Measurements from ENCODE around the gene NMRK2. TPM values are rescaled to one million over a fixed set of nuclear protein-coding genes. Genes with fewer than 3 reads are reported as not detected.

NMRK2 gene
- polyA plus RNA-seq, 1 of the 3 experiments (the other 2 are of a cell fraction), result not detected

DNA sequence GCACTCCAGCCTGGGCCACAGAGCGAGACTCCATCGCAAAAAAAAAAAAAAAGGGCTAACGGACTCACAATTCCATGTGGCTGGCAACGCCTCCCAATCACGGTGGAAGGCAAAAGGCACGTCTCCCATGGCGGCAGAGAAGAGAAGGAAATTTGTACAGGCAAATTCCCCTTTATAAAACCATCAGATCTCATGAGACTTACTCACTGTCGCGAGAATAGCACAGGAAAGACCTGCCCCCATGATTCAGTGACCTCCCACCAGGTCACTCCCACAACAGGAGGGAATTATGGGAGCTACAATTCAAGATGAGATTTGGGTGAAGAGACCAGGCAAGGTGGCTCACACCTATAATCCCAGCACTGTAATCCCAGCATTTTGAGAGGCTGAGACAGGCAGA, 18.7 kb upstream of the NMRK2 start:
- Histone ChIP-seq H3K79me2 (ENCODE audit: insufficient read depth) (no peaks in the 10 kb centered on the region), H4K20me1 (ENCODE audit: insufficient read depth) (no peaks in the 10 kb centered on the region), H3K4me1 (ENCODE audit: control insufficient read depth in 1 of 2, insufficient read depth in 2 of 2, low read depth in 1 of 2, low read length in 1 of 2) (no peaks in the 10 kb centered on the region), H3K36me3 (replicated peaks in 1 of 2; ENCODE audit: control insufficient read depth in 1 of 2, insufficient read depth in 2 of 2, low read length in 1 of 2) (no peaks in the 10 kb centered on the region), H3K9me2 (no peaks in the 10 kb centered on the region), H3K4me2 (no peak overlapping the region), H3K27ac (ENCODE audit: low read depth in 2 of 2, low read length in 1 of 2) (no peak overlapping the region), H3K9ac (no peak overlapping the region), H3K4me3 (ENCODE audit: low read depth in 2 of 2, low read length in 1 of 2) (no peak overlapping the region), H3K27me3 (ENCODE audit: insufficient read depth) (no peaks in the 10 kb centered on the region), H2AFZ (ENCODE audit: low read depth) (no peak overlapping the region), H3F3A (replicated peaks; ENCODE audit: insufficient read depth) (no peaks in the 10 kb centered on the region), H3K9me3 (no peaks in the 10 kb centered on the region)
- POLR2A ChIA-PET, result no interaction called here
- 87% methylated on average over 9 of the region's 9 CpGs for WGBS (ENCODE audit: low lambda C conversion rate)
- CTCF ChIA-PET, result no interaction called here
- TF ChIP-seq TCF12 (IDR thresholded peaks at IDR 0.05) (no peak), RXRA (IDR thresholded peaks at IDR 0.05; ENCODE audit: borderline replicate concordance, low read depth) (no peak), FOXM1 (IDR thresholded peaks at IDR 0.05; ENCODE audit: low read depth) (no peak)
- DNase-seq, result no peak

DNA sequence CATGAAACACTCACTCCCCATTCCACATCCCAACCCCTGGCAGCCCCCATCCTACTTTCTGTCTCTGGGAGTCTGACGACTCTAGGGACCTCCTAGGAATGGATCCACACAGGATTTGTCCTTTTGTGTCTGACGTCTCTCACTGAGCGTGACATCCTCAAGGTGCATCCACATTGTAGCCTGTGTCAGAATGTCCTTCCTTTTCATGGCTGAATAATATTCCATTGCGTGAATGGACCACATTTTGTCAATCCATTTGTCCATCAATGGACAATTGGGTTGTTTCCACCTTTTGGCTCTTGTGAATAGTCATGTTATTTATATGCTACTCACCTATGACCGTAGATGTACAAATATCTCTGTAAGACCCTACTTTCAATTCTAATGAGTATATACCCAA, 16.8 kb upstream of the NMRK2 start:
- no peak overlapping the region for H3K27ac ChIP-seq (ENCODE audit: low read depth in 2 of 2, low read length in 1 of 2)
- CTCF ChIA-PET, result no interaction called here
- TF ChIP-seq MEF2A (IDR thresholded peaks at IDR 0.05; ENCODE audit: borderline replicate concordance, low read depth), result no peak
- TF ChIP-seq FOXM1 (IDR thresholded peaks at IDR 0.05; ENCODE audit: low read depth), result no peak
- TF ChIP-seq RXRA (IDR thresholded peaks at IDR 0.05; ENCODE audit: borderline replicate concordance, low read depth), result no peak
- no peak for TF ChIP-seq ELF1 (IDR thresholded peaks at IDR 0.05)
- no peak for TF ChIP-seq TCF12 (IDR thresholded peaks at IDR 0.05)
- no peak for TF ChIP-seq EP300 (IDR thresholded peaks at IDR 0.05; ENCODE audit: borderline replicate concordance in 1 of 2, low read depth in 1 of 2, low read length in 1 of 2)
- TF ChIP-seq, protein P1, sequence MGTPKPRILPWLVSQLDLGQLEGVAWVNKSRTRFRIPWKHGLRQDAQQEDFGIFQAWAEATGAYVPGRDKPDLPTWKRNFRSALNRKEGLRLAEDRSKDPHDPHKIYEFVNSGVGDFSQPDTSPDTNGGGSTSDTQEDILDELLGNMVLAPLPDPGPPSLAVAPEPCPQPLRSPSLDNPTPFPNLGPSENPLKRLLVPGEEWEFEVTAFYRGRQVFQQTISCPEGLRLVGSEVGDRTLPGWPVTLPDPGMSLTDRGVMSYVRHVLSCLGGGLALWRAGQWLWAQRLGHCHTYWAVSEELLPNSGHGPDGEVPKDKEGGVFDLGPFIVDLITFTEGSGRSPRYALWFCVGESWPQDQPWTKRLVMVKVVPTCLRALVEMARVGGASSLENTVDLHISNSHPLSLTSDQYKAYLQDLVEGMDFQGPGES (IDR thresholded peaks at IDR 0.05; ENCODE audit: low read depth, low read length), result no peak

GRCh38 chr19:3919793-3920192, 13.1 kb upstream of the NMRK2 start:
- no peak overlapping the region for H2AFZ ChIP-seq (ENCODE audit: low read depth)
- no peaks in the 10 kb centered on the region for H3K79me2 ChIP-seq (ENCODE audit: insufficient read depth)
- no peak overlapping the region for H3K27ac ChIP-seq (ENCODE audit: low read depth in 2 of 2, low read length in 1 of 2)
- TF ChIP-seq SMC3 (IDR thresholded peaks at IDR 0.05; ENCODE audit: low read depth, low read length) (no peak), USF2 (IDR thresholded peaks at IDR 0.05; ENCODE audit: borderline replicate concordance, low read depth, low read length) (no peak), ELF1 (IDR thresholded peaks at IDR 0.05) (no peak), RFX5 (IDR thresholded peaks at IDR 0.05; ENCODE audit: low read length) (no peak), CHD2 (IDR thresholded peaks at IDR 0.05; ENCODE audit: low read length, partially characterized antibody) (no peak)
- TF ChIP-seq, protein P2, sequence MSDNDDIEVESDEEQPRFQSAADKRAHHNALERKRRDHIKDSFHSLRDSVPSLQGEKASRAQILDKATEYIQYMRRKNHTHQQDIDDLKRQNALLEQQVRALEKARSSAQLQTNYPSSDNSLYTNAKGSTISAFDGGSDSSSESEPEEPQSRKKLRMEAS (IDR thresholded peaks at IDR 0.05; ENCODE audit: low read depth), result no peak
- H3K36me3 ChIP-seq (replicated peaks in 1 of 2; ENCODE audit: control insufficient read depth in 1 of 2, insufficient read depth in 2 of 2, low read length in 1 of 2), result no peaks in the 10 kb centered on the region
- WGBS (ENCODE audit: low lambda C conversion rate), result 71% methylated on average over 8 of the region's 8 CpGs
- H3K27me3 ChIP-seq (ENCODE audit: insufficient read depth), result no peaks in the 10 kb centered on the region
- CTCF ChIA-PET, result no interaction called here
- no peaks in the 10 kb centered on the region for H3K9me3 ChIP-seq
- no peaks in the 10 kb centered on the region for H3K9me2 ChIP-seq
- DNase-seq, result no peak
- H3K9ac ChIP-seq, result no peak overlapping the region
- H3K4me3 ChIP-seq (ENCODE audit: low read depth in 2 of 2, low read length in 1 of 2), result no peak overlapping the region
- H3K4me1 ChIP-seq (ENCODE audit: control insufficient read depth in 1 of 2, insufficient read depth in 2 of 2, low read depth in 1 of 2, low read length in 1 of 2), result no peaks in the 10 kb centered on the region
- POLR2A ChIA-PET, result no interaction called here
- H4K20me1 ChIP-seq (ENCODE audit: insufficient read depth), result no peaks in the 10 kb centered on the region
- no peak overlapping the region for H3K4me2 ChIP-seq
- no peaks in the 10 kb centered on the region for H3F3A ChIP-seq (replicated peaks; ENCODE audit: insufficient read depth)

More for the DNA sequence above, 16.8 kb upstream of the NMRK2 start:
- Histone ChIP-seq H4K20me1 (ENCODE audit: insufficient read depth) (no peaks in the 10 kb centered on the region), H3K4me2 (no peak overlapping the region), H3K9ac (no peak overlapping the region), H3K36me3 (replicated peaks in 1 of 2; ENCODE audit: control insufficient read depth in 1 of 2, insufficient read depth in 2 of 2, low read length in 1 of 2) (no peaks in the 10 kb centered on the region), H3K4me3 (ENCODE audit: low read depth in 2 of 2, low read length in 1 of 2) (no peak overlapping the region), H3K79me2 (ENCODE audit: insufficient read depth) (no peaks in the 10 kb centered on the region), H3K4me1 (ENCODE audit: control insufficient read depth in 1 of 2, insufficient read depth in 2 of 2, low read depth in 1 of 2, low read length in 1 of 2) (no peaks in the 10 kb centered on the region), H2AFZ (ENCODE audit: low read depth) (no peak overlapping the region), H3F3A (replicated peaks; ENCODE audit: insufficient read depth) (no peaks in the 10 kb centered on the region), H3K27me3 (ENCODE audit: insufficient read depth) (no peaks in the 10 kb centered on the region), H3K9me3 (no peaks in the 10 kb centered on the region), H3K9me2 (no peaks in the 10 kb centered on the region)
- WGBS (ENCODE audit: low lambda C conversion rate), result 82% methylated on average over 5 of the region's 5 CpGs
- POLR2A ChIA-PET, result no interaction called here
- no peak for DNase-seq

Data from SK-N-SH (cell line).